Neural cell (in vitro differentiated cells): Measurements from ENCODE around the gene INF2. TPM values are rescaled to one million over a fixed set of nuclear protein-coding genes. Genes with fewer than 3 reads are reported as not detected.

ENCODE experiments used
- H2AFZ ChIP-seq: fragments of 200-600, 300-800 bp; sonication (generic), shearing (Covaris generic); 2 replicates; pipeline ENCODE4 v1.6.0; 2014; ENCODE audit warnings: low read depth, mild to moderate bottlenecking, antibody characterized with exemption, low read length, moderate library complexity
- H3F3A ChIP-seq: fragments of 200-600 bp; shearing (Covaris generic); 2 replicates; pipeline ENCODE4 v1.6.1; 2016; ENCODE audit warnings: mild to moderate bottlenecking, moderate library complexity, mixed read lengths, antibody characterized with exemption, low read length; ENCODE audit not compliant: insufficient read depth, poor library complexity, severe bottlenecking
- H3K27ac ChIP-seq: fragments of 200-600, 300-800 bp; sonication (generic), shearing (Covaris generic); 2 replicates; pipeline ENCODE4 v1.5.1; 2014; ENCODE audit warnings: mild to moderate bottlenecking, low read length, moderate library complexity
- H3K27me3 ChIP-seq: fragments of 300-800, 200-600 bp; sonication (generic), shearing (Covaris generic); 2 replicates; pipeline ENCODE4 v1.6.0; 2014; ENCODE audit warnings: mild to moderate bottlenecking, low read depth, low read length, moderate library complexity; ENCODE audit not compliant: insufficient read depth
- H3K36me3 ChIP-seq: fragments of 300-800, 200-600 bp; sonication (generic), shearing (Covaris generic); 2 replicates; pipeline ENCODE4 v1.5.1; 2014; ENCODE audit warnings: mild to moderate bottlenecking, antibody characterized with exemption, low read length, moderate library complexity; ENCODE audit not compliant: insufficient read depth
- H3K4me2 ChIP-seq: fragments of 300-800, 200-600 bp; sonication (generic), shearing (Covaris generic); 2 replicates; pipeline ENCODE4 v1.6.0; 2014; ENCODE audit warnings: mild to moderate bottlenecking, low read length
- H3K4me3 ChIP-seq: fragments of 300-800, 200-600 bp; sonication (generic), shearing (Covaris generic); 2 replicates; pipeline ENCODE4 v1.5.1; 2014; ENCODE audit warnings: mild to moderate bottlenecking, low read length, moderate library complexity
- H3K79me2 ChIP-seq: fragments of 200-600 bp; shearing (Covaris generic); replicated peaks from 2 replicates; pipeline ENCODE4 v1.6.0; 2014; ENCODE audit warnings: mild to moderate bottlenecking, low read length, moderate library complexity; ENCODE audit not compliant: insufficient read depth
- H3K9ac ChIP-seq: fragments of 300-800, 200-600 bp; sonication (generic), shearing (Covaris generic); 2 replicates; pipeline ENCODE4 v1.6.1; 2016; ENCODE audit warnings: mild to moderate bottlenecking, low read length, mixed read lengths
- H3K9me2 ChIP-seq: fragments of 200-600 bp; shearing (Covaris generic); 2 replicates; pipeline ENCODE4 v1.6.1; 2016; ENCODE audit warnings: mild to moderate bottlenecking, low read length, mixed read lengths; ENCODE audit not compliant: insufficient read depth
- H3K9me3 ChIP-seq: fragments of 200-600, 300-800 bp; sonication (generic), shearing (Covaris generic); 2 replicates; pipeline ENCODE4 v1.6.1; 2016; ENCODE audit warnings: mild to moderate bottlenecking, mixed run types, low read length, moderate library complexity, mixed read lengths
- H4K20me1 ChIP-seq: fragments of 200-600 bp; shearing (Covaris generic); 2 replicates; pipeline ENCODE4 v1.6.1; 2016; ENCODE audit warnings: mild to moderate bottlenecking, mixed run types; ENCODE audit not compliant: insufficient read depth
- CTCF ChIP-seq: fragments of 450-650 bp; IDR thresholded peaks from 2 replicates; pipeline ENCODE4 v1.5.1; 2014; ENCODE audit warnings: antibody characterized with exemption, mild to moderate bottlenecking, moderate library complexity; ENCODE audit not compliant: poor library complexity, severe bottlenecking
- EP300 ChIP-seq: fragments of 450-650 bp; conservative IDR thresholded peaks from 2 replicates; pipeline ENCODE4 v1.6.1; 2014; ENCODE audit warnings: antibody characterized with exemption, mild to moderate bottlenecking, moderate library complexity; ENCODE audit not compliant: poor library complexity, severe bottlenecking
- EZH2 ChIP-seq: fragments of 200-600, 300-800 bp; shearing (Covaris generic), sonication (generic); IDR thresholded peaks from 2 replicates; pipeline ENCODE4 v1.6.1; 2014; ENCODE audit warnings: antibody characterized with exemption, low read length, borderline replicate concordance, mild to moderate bottlenecking; ENCODE audit not compliant: insufficient read depth, poor library complexity, severe bottlenecking
- MXI1 ChIP-seq: fragments of 450-650 bp; conservative IDR thresholded peaks from 2 replicates; pipeline ENCODE4 v1.6.1; 2014; ENCODE audit warnings: antibody characterized with exemption, mild to moderate bottlenecking; ENCODE audit not compliant: poor library complexity, severe bottlenecking
- POLR2AphosphoS5 ChIP-seq: IDR thresholded peaks from 2 replicates; pipeline ENCODE4 v1.6.1; 2012
- RAD21 ChIP-seq: fragments of 450-650 bp; conservative IDR thresholded peaks from 2 replicates; pipeline ENCODE4 v1.6.1; 2014; ENCODE audit warnings: antibody characterized with exemption, mild to moderate bottlenecking, moderate library complexity
- REST ChIP-seq: IDR thresholded peaks from 2 replicates; pipeline ENCODE4 v1.6.1; 2012; ENCODE audit warnings: borderline replicate concordance
- SMC3 ChIP-seq: fragments of 450-650 bp; conservative IDR thresholded peaks from 2 replicates; pipeline ENCODE4 v1.6.1; 2014; ENCODE audit warnings: antibody characterized with exemption, mild to moderate bottlenecking, moderate library complexity; ENCODE audit not compliant: poor library complexity
- TAF1 ChIP-seq: IDR thresholded peaks from 2 replicates; pipeline ENCODE4 v1.6.1; 2012; ENCODE audit warnings: low read depth
- polyA plus RNA-seq: library from polyadenylated mRNA; depleted of rRNA; stranded (reverse); fragments of >200 nt; gene quantifications from 2 replicates; pipeline ENCODE4 v1.2.3, GENCODE V29; 2014

The INF2 gene
- polyA plus RNA-seq, 1 donor from 2014 or later = 0.02 TPM

- H4K20me1 ChIP-seq = no peaks in the 10 kb centered on the region
- H3K36me3 ChIP-seq = no peaks in the 10 kb centered on the region
- H3K79me2 ChIP-seq = no peaks in the 10 kb centered on the region
- H3K9me3 ChIP-seq = no peaks in the 10 kb centered on the region
- no peaks in the 10 kb centered on the region for H3K27me3 ChIP-seq
- TF ChIP-seq TAF1 = no peak
- H3K9me2 ChIP-seq = no peaks in the 10 kb centered on the region
- no peaks in the 10 kb centered on the region for H3F3A ChIP-seq
- H3K9ac ChIP-seq = no peak overlapping the region
- H2AFZ ChIP-seq = no peak overlapping the region
- no peak overlapping the region for H3K27ac ChIP-seq
- H3K4me2 ChIP-seq = no peak overlapping the region
- no peak overlapping the region for H3K4me3 ChIP-seq
These were observed 5.6 kb upstream of the INF2 start for GRCh38 chr14:104683653-104684448.

GRCh38 chr14:104684449-104684821, 5.0 kb upstream of the INF2 start:
- TF ChIP-seq POLR2AphosphoS5 = no peak
- TF ChIP-seq EZH2 = no peak
- TF ChIP-seq RAD21 = no peak
- TF ChIP-seq REST = no peak
- no peak for TF ChIP-seq EP300
- TF ChIP-seq SMC3 = no peak
- TF ChIP-seq CTCF = no peak
- TF ChIP-seq MXI1 = no peak
- no peak for TF ChIP-seq TAF1
- no peak overlapping the region for H2AFZ ChIP-seq
- H3F3A ChIP-seq = no peaks in the 10 kb centered on the region
- no peaks in the 10 kb centered on the region for H3K9me3 ChIP-seq
- no peaks in the 10 kb centered on the region for H3K36me3 ChIP-seq
- no peak overlapping the region for H3K9ac ChIP-seq
- no peak overlapping the region for H3K4me2 ChIP-seq
- no peak overlapping the region for H3K27ac ChIP-seq
- no peaks in the 10 kb centered on the region for H4K20me1 ChIP-seq
- no peaks in the 10 kb centered on the region for H3K9me2 ChIP-seq
- H3K4me3 ChIP-seq = no peak overlapping the region
- H3K27me3 ChIP-seq = no peaks in the 10 kb centered on the region
- H3K79me2 ChIP-seq = no peaks in the 10 kb centered on the region
